Measurements from ENCODE around the gene RGS6. TPM values are rescaled to one million over a fixed set of nuclear protein-coding genes. Genes with fewer than 3 reads are reported as not detected.

The RGS6 gene
- total RNA-seq, 4 donors from 2014 or later, result 0.46 to 3.7 (median 1.6) TPM

DNA sequence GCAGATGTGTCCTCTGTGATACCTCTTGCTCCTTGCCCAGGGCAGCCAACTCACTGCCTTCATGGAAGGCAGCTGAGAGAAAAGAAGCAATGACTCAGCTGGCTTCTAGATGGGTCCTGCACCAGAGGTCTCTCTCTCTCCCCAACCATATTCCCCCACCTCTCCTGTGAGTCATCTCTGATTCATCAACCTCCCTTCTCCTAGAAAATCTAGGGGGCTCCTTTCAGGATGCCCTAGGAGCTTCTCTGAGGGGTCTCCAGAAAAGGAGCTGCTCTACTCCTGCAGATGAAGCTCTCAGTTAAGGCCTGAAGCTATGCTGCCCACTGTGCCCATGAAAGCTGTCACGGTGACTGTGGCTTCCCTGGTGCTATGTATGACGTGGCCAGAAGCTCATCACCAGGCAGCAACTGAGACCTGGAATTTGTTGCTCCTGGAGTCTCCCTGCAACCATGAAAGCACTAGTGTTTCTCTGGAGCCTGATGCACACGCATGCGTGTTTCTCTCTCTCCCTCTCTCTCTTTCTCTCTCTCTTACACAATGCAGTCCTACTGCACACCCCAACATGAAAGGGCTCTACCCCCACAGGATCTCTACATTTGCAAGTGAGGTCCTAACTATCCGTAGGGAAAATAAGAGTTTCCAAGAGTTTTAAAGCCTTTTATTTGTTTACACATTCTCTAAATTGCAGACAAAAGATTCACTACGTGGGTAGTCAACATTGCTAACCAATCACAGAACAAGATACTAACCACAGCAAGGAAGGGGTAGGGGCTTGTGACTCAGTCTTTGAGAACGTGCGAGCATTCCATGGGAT, 676.4 kb downstream of the RGS6 start:
- intact Hi-C loops (cut with DNase I; ENCODE audit: low total_unique reads), result no loop called here
- no peaks in the 10 kb centered on the region for H3K36me3 ChIP-seq
- no peak for DNase-seq

GRCh38 chr14:72609205-72609916, 677.1 kb downstream of the RGS6 start:
- in situ Hi-C loops (cut with MboI; ENCODE audit: low sequenced_read_pairs in 4 of 4), result no loop called here
- Histone ChIP-seq H3K4me1 (peaks cover 22 to 27% of the 10 kb centered on the region in 2 donors), H3K9me3 (no peaks in the 10 kb centered on the region), H3K36me3 (no peaks in the 10 kb centered on the region), H3K4me3 (no peak overlapping the region), H3K27ac (no peak overlapping the region), H3K27me3 (no peaks in the 10 kb centered on the region)
- no peak for TF ChIP-seq POLR2A (IDR thresholded peaks at IDR 0.05)
- no peak for TF ChIP-seq CTCF (IDR thresholded peaks at IDR 0.05 in 4 of 5, conservative IDR thresholded peaks at IDR 0.05 in 1 of 5)
- intact Hi-C loops (cut with DNase I; ENCODE audit: low total_unique reads), result no loop called here
- DNase-seq (no peak), ATAC-seq (no peak)

More for the DNA sequence above, 676.4 kb downstream of the RGS6 start:
- H3K27me3 ChIP-seq, result no peaks in the 10 kb centered on the region
- H3K9me3 ChIP-seq, result no peaks in the 10 kb centered on the region
- peak overlapping the region in 1 of 4 donors; percentile 12 for H3K27ac ChIP-seq
- TF ChIP-seq POLR2A (IDR thresholded peaks at IDR 0.05), result no peak
- no peak for TF ChIP-seq CTCF (IDR thresholded peaks at IDR 0.05 in 4 of 5, conservative IDR thresholded peaks at IDR 0.05 in 1 of 5)
- H3K4me3 ChIP-seq, result no peak overlapping the region
- peaks cover 14 to 19% of the 10 kb centered on the region in 2 donors for H3K4me1 ChIP-seq
- peak; percentile 17 to 37 for ATAC-seq
- in situ Hi-C loops (cut with MboI; ENCODE audit: low sequenced_read_pairs in 4 of 4), result no loop called here

- Histone ChIP-seq H3K4me1 (peaks cover 27 to 36% of the 10 kb centered on the region in 2 donors), H3K27me3 (no peaks in the 10 kb centered on the region), H3K4me3 (no peak overlapping the region), H3K27ac (no peak overlapping the region), H3K36me3 (no peaks in the 10 kb centered on the region), H3K9me3 (no peaks in the 10 kb centered on the region)
- TF ChIP-seq POLR2A (IDR thresholded peaks at IDR 0.05) (no peak), CTCF (IDR thresholded peaks at IDR 0.05 in 4 of 5, conservative IDR thresholded peaks at IDR 0.05 in 1 of 5) (no peak)
- DNase-seq (no peak), ATAC-seq (no peak)
- intact Hi-C loops (cut with DNase I; ENCODE audit: low total_unique reads), result no loop called here
- in situ Hi-C loops (cut with MboI; ENCODE audit: low sequenced_read_pairs in 4 of 4), result no loop called here
Observed at GRCh38 chr14:72610096-72610830, 678.0 kb downstream of the RGS6 start.

- in situ Hi-C loops (cut with MboI; ENCODE audit: low sequenced_read_pairs in 4 of 4) (no loop called here), intact Hi-C loops (cut with DNase I; ENCODE audit: low total_unique reads) (no loop called here)
Observed at GRCh38 chr14:72610831-72611200, 678.6 kb downstream of the RGS6 start.

More at GRCh38 chr14:72610831-72611200, 678.6 kb downstream of the RGS6 start:
- no peak overlapping the region for H3K27ac ChIP-seq
- no peaks in the 10 kb centered on the region for H3K36me3 ChIP-seq
- TF ChIP-seq POLR2A (IDR thresholded peaks at IDR 0.05) (no peak), CTCF (IDR thresholded peaks at IDR 0.05 in 4 of 5, conservative IDR thresholded peaks at IDR 0.05 in 1 of 5) (no peak)
- DNase-seq, result no peak
- no peak for ATAC-seq
- no peak overlapping the region for H3K4me3 ChIP-seq
- H3K27me3 ChIP-seq, result no peaks in the 10 kb centered on the region
- H3K9me3 ChIP-seq, result no peaks in the 10 kb centered on the region
- H3K4me1 ChIP-seq, result peaks cover 33 to 41% of the 10 kb centered on the region in 2 donors

All from gastrocnemius medialis (tissue), 4 donors.